NT2/D1 (cell line): ENCODE data around the gene H19.

Experiments
- SUZ12 ChIP-seq: IDR thresholded peaks from 2 replicates; pipeline ENCODE4 v1.6.1; 2011; ENCODE audit not compliant: insufficient read length, insufficient read depth; ENCODE audit errors: extremely low read depth
- YY1 ChIP-seq: IDR thresholded peaks from 2 replicates; pipeline ENCODE4 v1.6.1; 2011; ENCODE audit not compliant: insufficient read length, insufficient read depth

DNA sequence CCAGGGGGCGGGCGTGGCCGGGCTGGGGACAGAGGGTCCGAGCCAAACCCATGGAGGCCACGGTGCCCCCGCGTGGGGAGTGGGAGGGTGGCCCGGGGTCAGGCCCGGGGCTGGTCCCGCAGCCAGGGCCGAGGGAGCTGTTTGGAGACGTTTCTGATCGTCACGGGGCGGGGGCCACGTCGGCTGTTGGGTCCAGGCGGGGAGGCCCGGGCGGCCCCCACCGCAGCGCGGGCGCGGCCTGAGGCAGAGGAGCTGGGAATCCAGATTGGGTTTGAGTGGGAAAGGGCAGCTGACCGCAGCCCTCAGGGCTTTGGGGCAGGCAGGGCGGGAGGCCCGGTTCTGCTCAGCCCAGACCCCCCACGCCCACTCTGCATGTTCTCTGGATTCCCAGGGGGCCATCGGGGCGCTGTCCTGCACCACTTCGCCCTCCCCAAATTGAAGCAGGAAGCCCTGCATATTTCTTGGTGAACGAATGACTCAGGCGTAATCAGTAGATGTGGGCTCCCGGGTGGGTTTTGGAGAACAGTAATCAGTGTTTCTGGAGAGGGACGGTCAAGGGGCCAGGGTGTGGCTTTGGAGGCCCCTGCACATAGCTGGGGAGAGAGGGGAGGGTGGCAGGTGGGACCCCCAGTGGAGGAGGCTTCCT, 49.9 kb downstream of the H19 start:
- TF ChIP-seq YY1 = no peak
- TF ChIP-seq SUZ12 = no peak
